GM12892 (cell line): Measurements from ENCODE around the gene UXS1.

Experiments
- POLR2A ChIP-seq: IDR thresholded peaks from 2 replicates; pipeline ENCODE4 v1.6.1; 2011; ENCODE audit warnings: low read depth, low read length, control low read depth
- POLR2AphosphoS5 ChIP-seq: IDR thresholded peaks from 2 replicates; pipeline ENCODE4 v1.6.1; 2011; ENCODE audit warnings: low read depth, low read length, control low read depth

GRCh38 chr2:106219813-106220212 is 25.7 kb upstream of the UXS1 start:
- TF ChIP-seq POLR2A: no peak
- no peak for TF ChIP-seq POLR2AphosphoS5
